Fibroblast of lung (primary cell): ENCODE data around the gene PDCD7. TPM values are rescaled to one million over a fixed set of nuclear protein-coding genes. Genes with fewer than 3 reads are reported as not detected.
"Not testable (repeated sequence)": the region's sequence is repeated elsewhere in the genome, so short reads cannot be mapped to it uniquely, and the experiment has no call there.

Experiments used
- DNase-seq, 2 donors: peaks; one replicate each; pipeline versions ENCODE4 v3.0.0 to v3.0.0-alpha.2; 2010; ENCODE audit warnings: low read depth in 2 of 2
- H2AFZ ChIP-seq: 2 replicates; pipeline ENCODE4 v1.5.1; 2012; ENCODE audit warnings: low read length, control low read depth, inconsistent platforms
- H3K27ac ChIP-seq: 2 replicates; pipeline ENCODE4 v1.5.1; 2011; ENCODE audit warnings: low read length, control low read depth; ENCODE audit not compliant: insufficient read depth
- H3K27me3 ChIP-seq: 2 replicates; pipeline ENCODE4 v1.5.1; 2011; ENCODE audit warnings: mild to moderate bottlenecking, low read length; ENCODE audit not compliant: control insufficient read depth, insufficient read depth
- H3K36me3 ChIP-seq: 2 replicates; pipeline ENCODE4 v1.5.1; 2011; ENCODE audit warnings: low read length; ENCODE audit not compliant: control insufficient read depth, insufficient read depth
- H3K4me1 ChIP-seq: 2 replicates; pipeline ENCODE4 v1.5.1; 2011; ENCODE audit warnings: low read length; ENCODE audit not compliant: control insufficient read depth, insufficient read depth; ENCODE audit errors: extremely low read depth
- H3K4me2 ChIP-seq: 2 replicates; pipeline ENCODE4 v1.5.1; 2011; ENCODE audit warnings: low read length, control low read depth; ENCODE audit not compliant: insufficient read depth; ENCODE audit errors: extremely low read depth
- H3K4me3 ChIP-seq, 4 experiments: fragments of 200-600 bp in 1 of 4; sonication (generic) in 1 of 4; replicated peaks in 1 of 4; 2 replicates each; pipeline ENCODE4 v1.5.1; 2011 to 2016; ENCODE audit warnings: low read length in 4 of 4, low read depth in 3 of 4, mild to moderate bottlenecking in 3 of 4, control low read depth in 2 of 4, inconsistent platforms in 1 of 4, mixed read lengths in 1 of 4; ENCODE audit not compliant: insufficient read depth in 1 of 4; ENCODE audit errors: control extremely low read depth in 1 of 4
- H3K79me2 ChIP-seq: 2 replicates; pipeline ENCODE4 v1.5.1; 2012; ENCODE audit warnings: mild to moderate bottlenecking, low read length, inconsistent platforms; ENCODE audit not compliant: control insufficient read depth, insufficient read depth
- H3K9ac ChIP-seq: 2 replicates; pipeline ENCODE4 v1.5.1; 2011; ENCODE audit warnings: mild to moderate bottlenecking, low read length, control low read depth; ENCODE audit not compliant: insufficient read depth
- H3K9me3 ChIP-seq: 2 replicates; pipeline ENCODE4 v1.5.1; 2012; ENCODE audit warnings: low read depth, low read length; ENCODE audit not compliant: control insufficient read depth, insufficient read depth
- H4K20me1 ChIP-seq: 2 replicates; pipeline ENCODE4 v1.5.1; 2011; ENCODE audit warnings: low read length; ENCODE audit not compliant: control insufficient read depth, insufficient read depth; ENCODE audit errors: extremely low read depth
- CTCF ChIP-seq, 2 donors: IDR thresholded peaks in 1 of 2; conservative IDR thresholded peaks in 1 of 2; 1 replicate in 1 of 2; 2 replicates in 1 of 2; pipeline ENCODE4 v1.5.1; 2011 to 2012; ENCODE audit warnings: low read length in 2 of 2, control low read depth in 1 of 2, inconsistent platforms in 1 of 2, low read depth in 1 of 2, mild to moderate bottlenecking in 1 of 2
- EZH2 ChIP-seq: IDR thresholded peaks from 2 replicates; pipeline ENCODE4 v1.5.1; 2012; ENCODE audit warnings: low read length, control low read depth, mild to moderate bottlenecking; ENCODE audit errors: missing control alignments
- polyA plus RNA-seq, 2 donors: library from polyadenylated mRNA; depleted of rRNA in 1 of 2; stranded (reverse) in 1 of 2; unstranded in 1 of 2; fragments of >200 nt; gene quantifications; 2 replicates each; pipeline ENCODE4 v1.2.1, GENCODE V29; 2011 to 2012; ENCODE audit warnings: missing spikeins in 1 of 2
- total RNA-seq: library from RNA; depleted of rRNA; stranded (reverse); fragments of >200 nt; gene quantifications from 2 replicates; pipeline ENCODE4 v1.2.1, GENCODE V29; 2014

PDCD7 gene
- total and polyA plus RNA-seq, 2 donors (not counting 1 experiment from before 2014, with no cell fraction given), result 17.0 to 21.7 TPM

DNA sequence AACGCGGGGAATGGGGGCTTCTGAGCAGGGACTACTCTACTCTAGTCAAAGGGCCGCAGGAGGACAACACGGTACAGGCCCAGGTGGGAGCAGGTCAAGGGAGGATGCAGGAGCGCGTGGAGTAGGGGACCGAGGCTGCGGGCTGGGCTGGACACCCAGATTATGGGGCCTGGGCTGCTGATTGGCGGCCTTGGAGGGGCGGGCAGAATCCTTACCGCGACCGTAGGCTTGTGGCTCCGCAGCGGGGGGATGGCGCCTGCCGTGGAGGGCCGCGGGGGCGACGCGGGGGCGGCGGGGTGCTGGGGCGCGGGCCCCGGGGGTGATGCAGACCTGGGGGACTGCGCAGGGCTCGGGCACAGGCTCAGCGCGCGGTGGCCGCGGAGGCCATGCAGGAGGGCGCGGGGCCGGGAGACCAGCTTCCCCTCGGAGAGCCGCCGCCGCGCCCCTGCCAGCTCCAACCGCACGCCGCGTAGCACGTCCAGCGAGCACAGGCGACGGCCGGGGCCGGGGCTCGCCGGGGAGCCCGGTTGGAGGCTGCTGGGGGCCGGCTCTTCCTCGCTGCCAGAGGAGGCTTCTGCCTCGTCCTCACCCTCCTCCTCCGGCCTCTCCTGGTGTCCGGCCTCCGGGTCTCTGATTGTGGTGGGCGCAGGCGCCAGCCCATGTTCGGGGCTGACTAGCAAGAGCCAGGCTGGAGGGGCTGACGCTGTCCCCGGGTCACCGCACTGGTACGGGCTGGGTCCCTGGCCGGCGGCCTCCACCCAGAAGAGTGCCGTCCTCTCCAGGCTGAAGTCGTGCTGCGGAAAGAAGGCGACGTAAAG lies 31.5 kb downstream of the PDCD7 start:
- TF ChIP-seq EZH2 (no peak), CTCF (conservative IDR thresholded peaks at IDR 0.05 in 1 of 2, IDR thresholded peaks at IDR 0.05 in 1 of 2; ENCODE audit: low read depth in 1 of 2, low read length in 2 of 2) (no peak)
- H4K20me1 ChIP-seq, result no peaks in the 10 kb centered on the region

DNA sequence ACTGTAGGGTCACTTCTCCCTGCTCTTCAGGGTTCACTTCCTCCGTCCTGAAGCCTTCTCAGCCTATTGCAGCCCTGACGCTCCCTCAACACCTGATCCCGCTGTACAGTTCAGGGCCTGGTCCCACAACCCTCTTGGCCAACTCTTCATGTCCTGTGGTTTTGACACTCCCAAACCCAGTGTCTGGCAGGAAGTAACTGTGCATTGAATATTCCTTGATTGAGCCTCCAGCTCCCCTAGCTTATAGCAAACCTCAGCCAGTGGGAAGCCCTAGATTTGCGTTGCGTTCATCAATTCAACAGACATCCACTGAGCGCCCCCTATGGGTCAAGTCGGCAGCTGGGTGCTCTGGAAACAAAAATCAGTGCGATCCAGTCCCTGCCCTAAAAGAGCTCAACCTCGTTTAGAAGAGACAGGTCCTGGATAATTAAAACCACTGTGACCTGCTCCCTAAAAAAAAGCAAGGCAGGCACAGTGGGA lies 32.2 kb downstream of the PDCD7 start:
- Histone ChIP-seq H3K4me1 (no peaks in the 10 kb centered on the region), H2AFZ (no peak overlapping the region), H3K9me3 (no peaks in the 10 kb centered on the region), H3K9ac (no peak overlapping the region), H3K4me2 (no peak overlapping the region), H3K27ac (no peak overlapping the region), H3K36me3 (peaks cover 7% of the 10 kb centered on the region), H3K4me3 (no peak overlapping the region), H3K27me3 (no peaks in the 10 kb centered on the region), H4K20me1 (no peaks in the 10 kb centered on the region), H3K79me2 (no peaks in the 10 kb centered on the region)
- peak; percentile 91 to 93 for TF ChIP-seq CTCF (conservative IDR thresholded peaks at IDR 0.05 in 1 of 2, IDR thresholded peaks at IDR 0.05 in 1 of 2; ENCODE audit: low read depth in 1 of 2, low read length in 2 of 2)
- TF ChIP-seq EZH2, result no peak
- peak; percentile 29 to 83 for DNase-seq

More for the DNA sequence above, 31.5 kb downstream of the PDCD7 start:
- peaks cover 7% of the 10 kb centered on the region for H3K36me3 ChIP-seq
- H3K4me2 ChIP-seq, result no peak overlapping the region
- H3K9me3 ChIP-seq, result no peaks in the 10 kb centered on the region
- no peak overlapping the region for H3K4me3 ChIP-seq
- H3K4me1 ChIP-seq, result no peaks in the 10 kb centered on the region
- no peak overlapping the region for H3K27ac ChIP-seq
- H3K9ac ChIP-seq, result no peak overlapping the region
- no peaks in the 10 kb centered on the region for H3K79me2 ChIP-seq
- no peaks in the 10 kb centered on the region for H3K27me3 ChIP-seq
- DNase-seq, result no peak
- no peak overlapping the region for H2AFZ ChIP-seq

GRCh38 chr15:65100442-65100841 lies 33.2 kb downstream of the PDCD7 start:
- H3K27me3 ChIP-seq, result no peaks in the 10 kb centered on the region
- H3K9me3 ChIP-seq, result no peaks in the 10 kb centered on the region
- H3K4me1 ChIP-seq, result no peaks in the 10 kb centered on the region
- H2AFZ ChIP-seq, result no peak overlapping the region
- no peaks in the 10 kb centered on the region for H3K79me2 ChIP-seq
- no peak overlapping the region for H3K4me2 ChIP-seq
- H3K36me3 ChIP-seq, result peaks cover 7% of the 10 kb centered on the region
- H4K20me1 ChIP-seq, result no peaks in the 10 kb centered on the region
- TF ChIP-seq CTCF (conservative IDR thresholded peaks at IDR 0.05 in 1 of 2, IDR thresholded peaks at IDR 0.05 in 1 of 2; ENCODE audit: low read depth in 1 of 2, low read length in 2 of 2), result no peak
- TF ChIP-seq EZH2, result no peak
- no peak overlapping the region for H3K27ac ChIP-seq
- DNase-seq, result no peak
- H3K9ac ChIP-seq, result no peak overlapping the region
- no peak overlapping the region for H3K4me3 ChIP-seq

DNA sequence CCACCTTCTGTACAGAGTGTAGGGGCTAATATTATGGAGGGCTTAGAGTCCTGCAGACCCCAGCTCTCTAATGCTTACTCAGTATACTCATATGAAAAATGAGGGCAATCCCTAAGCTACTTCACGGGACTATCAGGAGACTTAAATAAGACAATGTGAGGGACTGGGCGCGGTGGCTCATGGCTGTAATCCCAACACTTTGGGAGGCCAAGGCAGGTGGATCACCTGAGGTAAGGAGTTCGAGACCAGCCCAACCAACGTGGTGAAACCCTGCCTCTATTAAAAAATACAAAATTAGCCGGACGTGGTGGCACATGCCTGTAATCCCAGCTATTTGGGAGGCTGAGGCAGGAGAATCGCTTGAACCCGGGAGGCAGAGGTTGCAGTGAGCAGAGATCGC lies 33.8 kb downstream of the PDCD7 start:
- not testable (repeated sequence) for H4K20me1 ChIP-seq, H3K79me2 ChIP-seq, H3K27me3 ChIP-seq, H3K4me2 ChIP-seq, H3K36me3 ChIP-seq, H3K27ac ChIP-seq, H3K4me3 ChIP-seq, H3K4me1 ChIP-seq, DNase-seq, H3K9me3 ChIP-seq, H3K9ac ChIP-seq, H2AFZ ChIP-seq
